ENCODE measurements around the gene COL2A1.

GRCh38 chr12:47979166-47979565 is 25.1 kb downstream of the COL2A1 start:
- no peak for TF ChIP-seq CTCF (optimal IDR thresholded peaks at IDR 0.05 in 1 of 3, IDR thresholded peaks at IDR 0.05 in 1 of 3, conservative IDR thresholded peaks at IDR 0.05 in 1 of 3; ENCODE audit: extremely low read depth in 1 of 3, insufficient read depth in 2 of 3, low read length in 3 of 3)
- no peak for TF ChIP-seq EZH2 (IDR thresholded peaks at IDR 0.05; ENCODE audit: low read length)

Data from keratinocyte (primary cell).